Activated CD8-positive, alpha-beta memory T cell treated with anti-CD3 and anti-CD28 coated beads, Interleukin-2, amount 50 U/mL, for 48 hours (primary cell): ENCODE results near the gene SCUBE3.

Experiments
- DNase-seq: peaks from one replicate; pipeline ENCODE4 v3.0.0-alpha.2; 2020

The SCUBE3 gene

DNA sequence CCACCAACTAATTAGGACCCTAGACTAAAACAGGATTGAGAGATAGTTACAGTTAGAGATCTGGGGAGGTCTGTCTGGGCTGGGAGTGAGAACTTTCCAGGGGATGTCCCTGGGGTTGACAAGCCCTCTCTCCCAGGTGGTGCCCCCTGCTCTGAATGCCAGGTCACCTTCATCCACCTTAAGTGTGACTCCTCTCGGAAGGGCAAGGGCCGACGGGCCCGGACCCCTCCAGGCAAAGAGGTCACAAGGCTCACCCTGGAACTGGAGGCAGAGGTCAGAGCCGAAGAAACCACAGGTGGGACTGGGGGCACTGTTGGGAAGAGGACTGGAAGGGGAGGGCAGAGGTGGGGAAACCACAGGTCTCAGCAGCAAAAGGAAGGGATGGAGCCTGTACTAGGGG is 28.7 kb downstream of the SCUBE3 start:
- no peak for DNase-seq

- DNase-seq, result no peak
Measured at GRCh38 chr6:35242906-35243305, 29.1 kb downstream of the SCUBE3 start.

DNA sequence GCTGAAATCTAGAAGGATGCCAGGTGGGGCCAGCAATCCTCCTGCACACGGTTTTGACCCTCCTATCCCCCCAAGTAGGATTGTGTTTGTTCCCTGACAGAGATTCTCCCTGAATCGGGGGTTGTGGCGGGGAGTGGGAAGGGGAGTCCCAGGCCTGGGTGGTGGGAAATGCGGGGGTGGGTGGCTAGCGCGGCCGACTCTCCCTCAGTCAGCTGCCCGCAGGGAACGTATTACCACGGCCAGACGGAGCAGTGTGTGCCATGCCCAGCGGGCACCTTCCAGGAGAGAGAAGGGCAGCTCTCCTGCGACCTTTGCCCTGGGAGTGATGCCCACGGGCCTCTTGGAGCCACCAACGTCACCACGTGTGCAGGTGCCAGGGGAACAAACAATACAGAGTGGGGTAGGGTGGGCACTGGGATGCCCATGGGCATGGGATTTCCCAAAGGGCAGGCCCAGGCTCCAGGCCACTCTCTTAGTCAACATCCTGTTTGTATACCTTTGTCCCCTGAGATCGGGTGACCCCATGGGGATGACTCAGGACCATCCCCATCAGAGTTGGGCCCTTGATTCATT is 29.7 kb downstream of the SCUBE3 start:
- no peak for DNase-seq

DNA sequence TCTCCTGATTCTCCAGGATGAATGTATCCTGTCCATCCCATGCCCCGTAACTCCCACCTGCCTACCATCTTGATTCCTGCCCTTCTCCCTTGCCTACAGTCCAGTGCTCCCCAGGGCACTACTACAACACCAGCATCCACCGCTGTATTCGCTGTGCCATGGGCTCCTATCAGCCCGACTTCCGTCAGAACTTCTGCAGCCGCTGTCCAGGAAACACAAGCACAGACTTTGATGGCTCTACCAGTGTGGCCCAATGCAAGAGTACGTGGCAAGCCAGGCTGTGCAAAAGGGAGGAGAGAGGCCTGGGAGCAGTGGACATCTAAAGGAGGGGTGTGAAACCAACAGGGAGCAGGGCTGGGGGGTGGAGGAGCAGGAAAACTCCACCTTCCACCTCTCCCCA is 30.8 kb downstream of the SCUBE3 start:
- DNase-seq, result no peak

DNA sequence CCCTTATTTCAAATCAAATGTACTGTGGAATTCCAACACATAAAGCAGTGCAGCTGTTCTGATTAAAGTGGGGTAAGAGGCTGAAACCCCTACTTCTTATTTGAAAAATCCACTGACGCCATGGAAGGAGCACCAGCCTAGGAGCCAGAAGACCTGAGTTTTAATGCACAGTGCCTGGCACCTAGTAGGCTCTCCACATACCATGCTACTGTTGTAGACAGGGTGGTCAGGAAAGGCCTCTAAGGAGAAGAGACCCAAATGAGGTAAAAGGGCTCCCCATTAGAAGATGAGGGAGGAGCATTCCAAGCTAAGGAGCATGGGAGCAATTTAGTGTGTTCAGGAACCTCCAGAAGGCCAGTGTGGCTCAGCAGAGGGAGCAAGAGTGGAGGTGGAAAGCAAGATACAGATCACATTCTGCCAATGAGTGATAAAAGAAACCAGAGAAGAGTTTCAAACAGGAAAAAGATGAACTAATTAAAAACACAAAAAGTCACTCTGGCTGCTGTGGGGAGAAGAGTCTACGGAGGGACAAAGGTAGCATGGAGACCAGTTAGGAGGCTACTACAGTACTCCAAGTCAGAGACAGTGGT is 34.0 kb downstream of the SCUBE3 start:
- no peak for DNase-seq

- DNase-seq, result no peak
Measured at GRCh38 chr6:35248300-35248699, 34.5 kb downstream of the SCUBE3 start.

DNA sequence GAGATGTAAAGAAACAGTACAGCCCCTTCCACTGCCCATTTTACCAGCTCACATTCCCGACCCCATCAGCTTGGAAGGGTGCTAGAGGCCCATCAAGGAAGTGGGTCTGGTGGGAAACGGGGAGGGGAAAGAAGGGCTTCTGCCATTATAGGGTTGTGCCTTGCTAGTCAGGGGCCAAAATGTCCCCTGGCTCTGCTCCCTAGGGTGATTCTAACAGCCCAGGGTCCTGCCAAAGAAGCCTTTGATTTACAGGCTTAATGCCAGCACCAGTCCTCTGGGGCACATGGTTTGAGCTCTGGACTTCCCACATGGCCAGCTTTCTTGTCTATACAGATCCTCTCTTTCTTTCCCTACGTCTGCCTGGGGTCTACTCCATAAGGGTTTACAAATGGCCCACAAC is 35.2 kb downstream of the SCUBE3 start:
- no peak for DNase-seq

DNA sequence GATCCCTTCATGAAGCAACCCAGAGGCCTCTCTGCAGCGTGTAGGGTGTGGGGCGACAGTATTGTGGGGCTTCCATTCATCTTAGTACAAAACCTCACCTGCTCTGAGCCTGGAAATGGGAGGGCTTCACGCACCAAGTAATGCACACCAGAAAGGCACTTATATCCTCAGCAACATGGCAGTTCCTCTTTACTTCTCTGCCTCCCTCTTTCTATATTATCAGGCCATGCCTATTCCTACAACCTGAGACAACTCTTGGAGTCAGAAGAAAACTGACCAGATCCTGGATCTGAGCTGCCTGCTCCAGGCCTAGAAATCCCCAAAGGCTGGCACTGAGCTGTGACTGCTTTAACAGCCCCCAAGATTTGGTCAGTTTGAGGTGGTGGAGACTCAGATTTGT is 38.2 kb downstream of the SCUBE3 start:
- no peak for DNase-seq

DNA sequence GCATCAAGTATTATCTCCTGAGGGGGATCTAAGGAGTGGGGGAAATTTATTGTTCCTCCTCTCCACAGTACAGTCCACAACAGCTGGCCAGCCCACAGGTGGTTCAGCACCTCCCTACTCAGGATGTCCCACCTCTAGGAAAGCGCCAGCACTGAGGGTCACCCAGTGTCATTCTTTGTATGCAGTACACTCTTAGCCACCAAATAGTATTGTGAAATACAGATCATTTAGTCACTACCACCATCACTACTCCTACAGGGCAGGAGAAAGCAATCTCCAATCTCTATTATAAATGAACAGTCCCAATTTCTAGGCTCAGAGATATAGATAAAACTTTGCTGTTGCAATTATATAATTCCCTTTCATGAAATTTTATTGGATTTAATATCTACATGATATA is 39.5 kb downstream of the SCUBE3 start:
- DNase-seq, result no peak

DNA sequence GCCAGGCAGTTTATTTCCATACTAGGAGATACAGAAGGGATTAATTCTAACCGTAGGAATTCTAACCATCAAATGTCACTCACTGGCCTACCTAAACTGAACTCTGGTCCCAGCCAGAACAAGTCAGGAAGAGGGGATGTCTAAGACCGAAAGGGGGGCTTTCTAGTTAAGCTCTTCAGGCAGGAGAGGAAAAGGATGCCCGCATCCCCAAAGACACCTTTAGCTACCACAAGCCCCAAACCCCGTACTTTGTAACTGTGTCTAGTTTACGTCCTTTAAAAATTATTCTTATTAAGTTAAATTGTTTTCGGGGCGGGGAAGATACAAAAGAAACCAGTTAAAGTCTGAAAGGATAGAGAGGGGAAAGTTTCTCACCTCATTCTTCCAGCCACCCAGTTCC is 44.6 kb downstream of the SCUBE3 start:
- no peak for DNase-seq

DNA sequence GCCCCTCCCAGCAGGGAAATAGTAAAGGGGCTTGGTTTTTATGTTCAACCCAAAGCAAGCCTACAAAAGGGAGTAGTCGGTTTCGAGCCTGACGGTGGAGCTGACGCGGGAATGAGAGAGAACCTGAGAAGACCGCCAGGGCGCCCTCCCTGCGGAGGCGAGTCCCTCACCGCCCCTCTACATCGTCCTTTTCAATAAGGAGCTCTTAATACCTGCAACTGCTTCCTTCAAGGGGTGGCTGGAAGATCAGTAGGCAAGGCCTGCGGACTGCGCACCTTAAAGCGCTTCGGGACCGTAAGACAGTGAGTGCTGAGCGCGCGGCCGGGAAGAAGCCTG is 45.1 kb downstream of the SCUBE3 start:
- no peak for DNase-seq

GRCh38 chr6:35259194-35259947 is 45.6 kb downstream of the SCUBE3 start, which contains the start of gene ZNF76:
Gene ZNF76 (plus strand): TSS chr6:35259735. CDS start chr6:35281152, 21,417 bp downstream.
- peak; percentile 96 for DNase-seq

- peak; percentile 84 for DNase-seq
Measured at GRCh38 chr6:35259948-35260590, 46.3 kb downstream of the SCUBE3 start.

- no peak for DNase-seq
Measured at GRCh38 chr6:35260591-35261570, 47.1 kb downstream of the SCUBE3 start.

DNA sequence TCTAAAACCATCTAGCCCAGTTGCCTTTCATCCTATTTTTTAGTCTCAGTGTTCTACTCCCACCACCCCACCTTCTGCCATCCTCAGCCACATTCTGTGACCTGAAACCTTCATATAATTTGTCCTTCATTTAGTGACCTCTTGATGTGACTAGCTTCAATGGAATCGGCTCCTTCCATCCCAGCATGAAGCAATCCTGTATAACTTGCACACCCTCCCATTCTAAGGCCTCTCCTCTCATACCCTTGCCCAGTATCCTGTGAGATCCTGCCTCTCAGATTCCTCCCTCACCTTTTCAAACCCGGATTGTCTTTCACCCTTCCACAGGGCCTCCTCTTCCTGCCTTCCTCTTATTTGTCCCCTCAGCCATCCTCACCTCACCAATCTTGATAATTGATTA is 48.8 kb downstream of the SCUBE3 start:
- no peak for DNase-seq

GRCh38 chr6:35264550-35265274 is 51.0 kb downstream of the SCUBE3 start:
- DNase-seq, result no peak

- DNase-seq, result no peak
Measured at GRCh38 chr6:35265523-35265922, 51.8 kb downstream of the SCUBE3 start.

DNA sequence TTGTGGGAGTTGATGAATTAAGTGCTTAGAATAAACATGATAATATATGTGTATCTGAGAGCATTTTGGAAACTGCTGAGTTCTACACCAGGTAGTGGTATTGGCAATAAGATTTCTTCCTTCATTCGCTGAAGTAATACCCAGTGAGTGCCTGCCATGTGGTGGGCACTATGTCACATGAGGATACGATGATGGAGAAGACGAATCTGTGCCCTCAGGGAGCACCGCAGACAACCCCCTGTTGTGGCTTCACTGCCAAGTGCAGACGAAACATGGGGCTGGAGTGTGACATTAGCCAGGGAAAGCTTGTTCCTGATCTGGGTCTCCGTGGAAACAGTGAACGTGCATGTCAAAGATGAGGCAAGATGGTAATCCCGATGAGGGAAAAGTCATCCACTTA is 53.7 kb downstream of the SCUBE3 start:
- no peak for DNase-seq

DNA sequence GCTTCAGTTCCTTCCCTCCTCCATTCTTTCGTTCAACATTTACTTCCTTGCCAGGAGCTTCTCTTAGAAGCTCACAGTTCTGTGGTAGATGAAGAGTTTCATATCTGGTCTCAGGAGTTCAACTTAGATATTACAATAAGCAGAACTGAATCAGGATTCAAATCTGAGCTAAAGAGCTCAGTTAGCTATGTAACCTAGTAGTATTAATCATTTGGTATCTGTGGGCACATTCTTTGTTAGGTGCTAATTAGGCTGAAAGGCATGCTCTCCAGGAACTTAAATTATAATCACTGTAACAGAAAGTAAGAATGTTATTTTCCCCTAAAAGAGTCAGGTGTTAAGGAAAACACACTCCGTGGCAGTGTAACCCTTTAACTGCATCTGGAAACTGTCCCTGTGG is 54.1 kb downstream of the SCUBE3 start:
- DNase-seq, result no peak

GRCh38 chr6:35272005-35272404 is 58.2 kb downstream of the SCUBE3 start:
- DNase-seq, result no peak

- no peak for DNase-seq
Measured at GRCh38 chr6:35273822-35274559, 60.2 kb downstream of the SCUBE3 start.
